GM23338 (cell line): Measurements from ENCODE around the gene OR2M2. TPM values are rescaled to one million over a fixed set of nuclear protein-coding genes. Genes with fewer than 3 reads are reported as not detected.

Experiments used
- ATAC-seq: fragments of 200-7000 bp; cut with Tn5 transposase; 3 replicates; pipeline ENCODE4 v1.9.1; 2020
- DNase-seq: peaks from one replicate; pipeline ENCODE4 v3.0.0-alpha.2; 2015; ENCODE audit warnings: low spot score
- H2AFZ ChIP-seq: fragments of 200-600 bp; sonication (generic); 2 replicates; pipeline ENCODE4 v1.8.0; 2016; ENCODE audit warnings: antibody characterized with exemption, mild to moderate bottlenecking, moderate library complexity
- H3F3A ChIP-seq: fragments of 200-600 bp; sonication (generic); replicated peaks from 2 replicates; pipeline ENCODE4 v1.8.0; 2017; ENCODE audit warnings: antibody characterized with exemption, mixed run types, low read depth
- H3K27ac ChIP-seq: fragments of 200-600 bp; sonication (generic); 2 replicates; pipeline ENCODE4 v1.6.1; 2016; ENCODE audit warnings: low read depth
- H3K27me3 ChIP-seq: fragments of 200-600 bp; sonication (generic); 2 replicates; pipeline ENCODE4 v1.8.0; 2016; ENCODE audit warnings: mild to moderate bottlenecking, mixed run types, moderate library complexity; ENCODE audit not compliant: insufficient read depth
- H3K36me3 ChIP-seq: fragments of 200-600 bp; sonication (generic); 2 replicates; pipeline ENCODE4 v1.8.0; 2016; ENCODE audit warnings: mild to moderate bottlenecking; ENCODE audit not compliant: insufficient read depth
- H3K4me1 ChIP-seq: fragments of 200-600 bp; sonication (generic); 2 replicates; pipeline ENCODE4 v1.8.0; 2016; ENCODE audit warnings: mild to moderate bottlenecking, moderate library complexity; ENCODE audit not compliant: insufficient read depth
- H3K4me2 ChIP-seq: fragments of 200-600 bp; sonication (generic); 2 replicates; pipeline ENCODE4 v1.7.1; 2017; ENCODE audit warnings: mixed run types
- H3K4me3 ChIP-seq: fragments of 200-600 bp; sonication (generic); 2 replicates; pipeline ENCODE4 v1.6.1; 2016; ENCODE audit warnings: mixed run types
- H3K79me2 ChIP-seq: fragments of 200-600 bp; sonication (generic); replicated peaks from 2 replicates; pipeline ENCODE4 v1.8.0; 2017; ENCODE audit warnings: mild to moderate bottlenecking; ENCODE audit not compliant: insufficient read depth
- H3K9me2 ChIP-seq: fragments of 200-600 bp; sonication (generic); 2 replicates; pipeline ENCODE4 v1.8.0; 2017; ENCODE audit not compliant: insufficient read depth
- H4K20me1 ChIP-seq: fragments of 200-600 bp; sonication (generic); replicated peaks from 2 replicates; pipeline ENCODE4 v1.8.0; 2017; ENCODE audit warnings: mild to moderate bottlenecking; ENCODE audit not compliant: insufficient read depth
- H3K27ac Mint-ChIP-seq: 2 replicates; pipeline ENCODE4 v1.8.0; 2020; ENCODE audit warnings: inconsistent platforms, mild to moderate bottlenecking, moderate library complexity, mixed read lengths
- H3K27me3 Mint-ChIP-seq: 3 replicates; pipeline ENCODE4 v1.8.0; 2022; ENCODE audit warnings: low read depth, mild to moderate bottlenecking, moderate library complexity, mixed read lengths, inconsistent platforms; ENCODE audit not compliant: insufficient read depth, poor library complexity
- H3K36me3 Mint-ChIP-seq: 3 replicates; pipeline ENCODE4 v1.8.0; 2021; ENCODE audit warnings: low read depth, mild to moderate bottlenecking, inconsistent platforms, moderate library complexity, mixed read lengths
- H3K4me1 Mint-ChIP-seq: 3 replicates; pipeline ENCODE4 v1.8.0; 2020; ENCODE audit warnings: mild to moderate bottlenecking, inconsistent platforms, mixed read lengths
- H3K4me3 Mint-ChIP-seq: 3 replicates; pipeline ENCODE4 v1.8.0; 2021; ENCODE audit warnings: moderate library complexity, mild to moderate bottlenecking, inconsistent platforms, mixed read lengths
- H3K9me3 Mint-ChIP-seq: 3 replicates; pipeline ENCODE4 v1.8.0; 2020; ENCODE audit warnings: moderate library complexity, mild to moderate bottlenecking, inconsistent platforms, mixed read lengths
- CREB1 ChIP-seq: fragments of 250-450 bp; sonication (Bioruptor Pico); IDR thresholded peaks from 2 replicates; pipeline ENCODE4 v1.5.0; 2020; ENCODE audit warnings: low read depth, mild to moderate bottlenecking, moderate library complexity
- CTCF ChIP-seq, 2 experiments: fragments of 200-600 bp in 1 of 2; sonication (generic) in 1 of 2; conservative IDR thresholded peaks; 2 replicates each; pipeline versions ENCODE4 v1.5.1 to v1.6.1; 2016 to 2017; ENCODE audit warnings: antibody characterized with exemption in 2 of 2, low read depth in 2 of 2, mild to moderate bottlenecking in 2 of 2, moderate library complexity in 1 of 2
- ETS1 ChIP-seq: IDR thresholded peaks from 2 replicates; pipeline ENCODE4 v1.6.1; 2016; ENCODE audit warnings: antibody characterized with exemption
- EZH2 ChIP-seq: fragments of 200-600 bp; sonication (generic); IDR thresholded peaks from one replicate; pipeline ENCODE4 v1.8.0; 2017; ENCODE audit warnings: antibody characterized with exemption, mild to moderate bottlenecking, low read depth; ENCODE audit not compliant: unreplicated experiment
- EZH2phosphoT487 ChIP-seq: fragments of 200-600 bp; sonication (generic); IDR thresholded peaks from one replicate; pipeline ENCODE4 v1.8.1; 2018; ENCODE audit warnings: antibody characterized with exemption; ENCODE audit not compliant: unreplicated experiment
- JUNB ChIP-seq: IDR thresholded peaks from one replicate; pipeline ENCODE4 v1.6.1; 2016; ENCODE audit warnings: antibody characterized with exemption; ENCODE audit not compliant: unreplicated experiment
- NANOG ChIP-seq: IDR thresholded peaks from 2 replicates; pipeline ENCODE4 v1.6.1; 2016; ENCODE audit warnings: antibody characterized with exemption, borderline replicate concordance
- POLR2AphosphoS5 ChIP-seq: IDR thresholded peaks from 2 replicates; pipeline ENCODE4 v1.6.1; 2016; ENCODE audit warnings: antibody characterized with exemption, low read depth
- REST ChIP-seq: IDR thresholded peaks from one replicate; pipeline ENCODE4 v1.6.1; 2018; ENCODE audit warnings: antibody characterized with exemption; ENCODE audit not compliant: unreplicated experiment
- STAT1 ChIP-seq: IDR thresholded peaks from one replicate; pipeline ENCODE4 v1.6.1; 2016; ENCODE audit warnings: antibody characterized with exemption; ENCODE audit not compliant: unreplicated experiment
- ZNF114 ChIP-seq: fragments of 250-450 bp; sonication (Bioruptor Pico); IDR thresholded peaks from 2 replicates; pipeline ENCODE4 v1.5.0; 2020; ENCODE audit warnings: mild to moderate bottlenecking, moderate library complexity
- ZNF331 ChIP-seq: fragments of 250-450 bp; sonication (Bioruptor Pico); IDR thresholded peaks from 2 replicates; pipeline ENCODE4 v1.5.0; 2020; ENCODE audit warnings: low read depth, mild to moderate bottlenecking, moderate library complexity
- ZNF462 ChIP-seq: fragments of 250-450 bp; sonication (Bioruptor Pico); IDR thresholded peaks from 2 replicates; pipeline ENCODE4 v1.5.0; 2020; ENCODE audit warnings: mild to moderate bottlenecking, moderate library complexity
- polyA plus RNA-seq: library from polyadenylated mRNA; unstranded; fragments of >200 nt; fragmentation: Nextera tagmentation; extraction: Ambion mirVana; gene quantifications from 2 replicates; pipeline ENCODE4 v1.2.1, GENCODE V29; 2016
- total RNA-seq: library from RNA; depleted of rRNA; stranded (reverse); fragments of >200 nt; shearing (Covaris generic); gene quantifications from 2 replicates; pipeline ENCODE4 v1.2.3, GENCODE V29; 2014

The OR2M2 gene
- total and polyA plus RNA-seq, 2 experiments from 2014 or later, result not detected

- no peak overlapping the region for H3K4me3 ChIP-seq
- Mint-ChIP-seq H3K27me3 (peaks cover 5% of the 10 kb centered on the region), H3K9me3 (peaks cover 84% of the 10 kb centered on the region), H3K36me3 (peaks cover 24% of the 10 kb centered on the region), H3K27ac (no peak overlapping the region), H3K4me3 (no peak overlapping the region), H3K4me1 (no peaks in the 10 kb centered on the region)
- H3K27ac ChIP-seq, result no peak overlapping the region
- 0 out of 2 replicates have a peak, but pooled peaks cover 3% of the 10 kb centered on the region for H3K36me3 ChIP-seq
- H3K79me2 ChIP-seq, result no peaks in the 10 kb centered on the region
- H3K9me2 ChIP-seq, result no peaks in the 10 kb centered on the region
- DNase-seq (no peak), ATAC-seq (no peak)
- H4K20me1 ChIP-seq, result no peaks in the 10 kb centered on the region
- H3K4me1 ChIP-seq, result no peaks in the 10 kb centered on the region
- no peak overlapping the region for H2AFZ ChIP-seq
- TF ChIP-seq STAT1 (no peak), ZNF331 (CRISPR knock-in tag) (no peak), CTCF (conservative IDR thresholded peaks at IDR 0.05; ENCODE audit: low read depth in 2 of 2) (no peak), EZH2phosphoT487 (no peak), CREB1 (CRISPR knock-in tag) (no peak), ZNF114 (CRISPR knock-in tag) (no peak), EZH2 (no peak), REST (no peak), ETS1 (no peak), JUNB (no peak), NANOG (no peak), POLR2AphosphoS5 (no peak), ZNF462 (CRISPR knock-in tag) (no peak)
- H3K4me2 ChIP-seq, result no peak overlapping the region
- no peaks in the 10 kb centered on the region for H3K27me3 ChIP-seq
- no peaks in the 10 kb centered on the region for H3F3A ChIP-seq
Measured at GRCh38 chr1:248215880-248216279, 41.3 kb downstream of the OR2M2 start.
